NT2/D1 (cell line): ENCODE data around the gene MROH9.

Experiments
- YY1 ChIP-seq: IDR thresholded peaks from 2 replicates; pipeline ENCODE4 v1.6.1; 2011; ENCODE audit not compliant: insufficient read length, insufficient read depth
- ZNF274 ChIP-seq: IDR thresholded peaks from 2 replicates; pipeline ENCODE4 v1.6.1; 2011; ENCODE audit warnings: mild to moderate bottlenecking, low read depth, low read length

GRCh38 chr1:170970256-170970655, 34.9 kb downstream of the MROH9 start:
- TF ChIP-seq YY1 (no peak), ZNF274 (no peak)
